GM12872 (cell line): ENCODE data around the gene SFT2D1.

Experiments
- TF ChIP-seq, protein P1 (sequence below): IDR thresholded peaks from 3 replicates; pipeline ENCODE4 v1.5.1; 2011; ENCODE audit warnings: low read depth, mild to moderate bottlenecking, low read length, moderate library complexity; ENCODE audit not compliant: insufficient read depth

Gene SFT2D1

GRCh38 chr6:166342349-166343149 lies at the start of gene SFT2D1:
SFT2D1 (minus strand) TSS chr6:166342545; CDS start chr6:166342481, 64 bp downstream.
- TF ChIP-seq, protein P1, sequence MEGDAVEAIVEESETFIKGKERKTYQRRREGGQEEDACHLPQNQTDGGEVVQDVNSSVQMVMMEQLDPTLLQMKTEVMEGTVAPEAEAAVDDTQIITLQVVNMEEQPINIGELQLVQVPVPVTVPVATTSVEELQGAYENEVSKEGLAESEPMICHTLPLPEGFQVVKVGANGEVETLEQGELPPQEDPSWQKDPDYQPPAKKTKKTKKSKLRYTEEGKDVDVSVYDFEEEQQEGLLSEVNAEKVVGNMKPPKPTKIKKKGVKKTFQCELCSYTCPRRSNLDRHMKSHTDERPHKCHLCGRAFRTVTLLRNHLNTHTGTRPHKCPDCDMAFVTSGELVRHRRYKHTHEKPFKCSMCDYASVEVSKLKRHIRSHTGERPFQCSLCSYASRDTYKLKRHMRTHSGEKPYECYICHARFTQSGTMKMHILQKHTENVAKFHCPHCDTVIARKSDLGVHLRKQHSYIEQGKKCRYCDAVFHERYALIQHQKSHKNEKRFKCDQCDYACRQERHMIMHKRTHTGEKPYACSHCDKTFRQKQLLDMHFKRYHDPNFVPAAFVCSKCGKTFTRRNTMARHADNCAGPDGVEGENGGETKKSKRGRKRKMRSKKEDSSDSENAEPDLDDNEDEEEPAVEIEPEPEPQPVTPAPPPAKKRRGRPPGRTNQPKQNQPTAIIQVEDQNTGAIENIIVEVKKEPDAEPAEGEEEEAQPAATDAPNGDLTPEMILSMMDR, result no peak

GRCh38 chr6:166389119-166389518 lies 46.8 kb upstream of the SFT2D1 start:
- TF ChIP-seq, protein P1, result no peak

DNA sequence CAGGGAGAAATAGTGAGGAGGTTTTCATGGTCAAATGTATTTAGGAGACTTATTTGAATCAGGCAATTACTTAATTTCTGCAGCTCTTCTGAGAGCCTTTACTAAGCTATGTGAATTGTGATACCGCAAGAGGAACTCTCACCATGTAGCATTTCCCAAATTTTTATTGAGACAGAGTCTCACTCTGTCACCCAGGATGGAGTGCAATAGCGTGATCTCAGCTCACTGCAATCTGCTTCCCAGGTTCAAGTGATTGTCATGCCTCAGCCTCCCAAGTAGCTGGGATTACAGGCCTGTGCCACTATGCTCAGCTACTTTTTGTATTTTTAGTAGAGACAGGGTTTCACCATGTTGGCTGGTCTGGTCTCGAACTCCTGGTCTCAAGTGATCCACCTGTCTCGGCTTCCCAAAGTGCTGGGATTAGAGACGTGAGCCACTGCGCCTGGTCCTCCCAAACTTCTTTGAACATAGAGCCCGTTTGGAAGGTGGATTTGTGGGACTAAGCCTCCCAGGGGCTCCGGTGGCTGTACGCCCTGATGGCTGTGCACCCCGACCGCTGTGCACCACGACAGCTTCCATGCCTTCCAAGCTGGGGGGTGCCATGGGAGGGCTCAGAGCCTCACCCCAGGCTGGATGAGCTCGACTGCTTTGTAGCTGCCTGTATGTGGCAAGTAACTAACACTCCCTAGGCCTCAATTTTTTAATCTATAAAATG lies 46.1 kb upstream of the SFT2D1 start:
- TF ChIP-seq, protein P1, result no peak

GRCh38 chr6:166387642-166388289 lies 45.4 kb upstream of the SFT2D1 start:
- TF ChIP-seq, protein P1, result no peak

DNA sequence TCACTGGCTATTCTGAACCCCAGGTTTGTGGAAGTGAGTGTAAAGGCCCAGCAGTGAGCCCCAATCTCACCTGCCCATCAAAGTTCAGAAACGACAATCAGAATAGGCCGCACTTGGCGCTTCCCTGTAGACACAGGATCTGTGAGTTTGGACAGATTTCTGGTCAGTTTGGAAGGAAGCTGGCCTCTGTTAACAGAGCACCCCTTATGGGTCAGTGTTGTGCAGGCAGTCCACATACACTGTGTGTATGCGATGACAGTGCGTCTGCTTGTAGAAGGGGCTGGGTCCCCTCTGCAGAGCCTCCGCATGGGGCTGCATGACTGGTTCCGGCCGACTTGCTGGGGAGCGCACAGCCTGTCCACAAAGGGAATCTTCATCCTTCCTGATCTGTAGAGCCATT lies 43.8 kb upstream of the SFT2D1 start:
- TF ChIP-seq, protein P1, result no peak

DNA sequence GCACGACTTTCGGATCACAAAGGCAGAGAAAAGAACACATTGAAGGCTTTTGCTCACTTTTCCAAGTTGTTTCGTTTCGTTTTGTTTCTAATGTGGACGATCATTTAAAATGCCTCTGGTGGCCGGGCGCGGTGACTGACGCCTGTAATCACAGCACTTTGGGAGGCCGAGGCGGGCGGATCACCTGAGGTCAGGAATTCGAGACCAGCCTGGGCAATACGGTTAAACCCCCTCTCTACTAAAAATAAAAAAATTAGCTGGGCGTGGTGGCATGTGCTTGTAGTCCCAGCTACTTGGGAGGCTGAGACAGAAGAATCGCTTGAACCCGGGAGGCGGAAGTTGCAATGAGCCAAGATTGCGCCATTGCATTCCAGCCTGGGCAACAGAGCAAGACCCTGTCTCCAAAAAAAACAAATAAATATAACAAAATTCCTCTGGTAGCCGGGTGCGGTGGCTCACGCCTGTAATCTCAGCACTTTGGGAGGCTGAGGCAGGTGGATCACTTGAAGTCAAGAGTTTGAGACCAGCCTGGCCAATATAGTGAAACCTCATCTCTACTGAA lies 41.5 kb upstream of the SFT2D1 start:
- TF ChIP-seq, protein P1, result peak; percentile 37; the same call in 1 of the 3 replicates
